CD8-positive, alpha-beta memory T cell (primary cell): Measurements from ENCODE around the gene FAM24B. TPM values are rescaled to one million over a fixed set of nuclear protein-coding genes. Genes with fewer than 3 reads are reported as not detected.
"Not testable (repeated sequence)": the region's sequence is repeated elsewhere in the genome, so short reads cannot be mapped to it uniquely, and the experiment has no call there.

Experiments
- CTCF ChIA-PET: fragments of 350-600 bp; sonication (Branson Sonifier 250); formaldehyde crosslinking; loops from one replicate; lab custom pipeline; 2021; ENCODE audit warnings: antibody characterized with exemption; lab: Charles Lee
- POLR2A ChIA-PET: fragments of 350-600 bp; sonication (Branson Sonifier 250); formaldehyde crosslinking; loops from one replicate; lab custom pipeline; 2021; ENCODE audit warnings: antibody characterized with exemption; lab: Charles Lee
- DNase-seq, 5 donors: peaks; one replicate each; pipeline versions ENCODE4 v3.0.0 to v3.0.0-alpha.2; 2020 to 2022; ENCODE audit warnings: mixed read lengths in 1 of 5
- H3K27ac ChIP-seq: one replicate; pipeline ENCODE4 v1.7.0; 2013; ENCODE audit warnings: low read depth, mild to moderate bottlenecking, low read length, moderate library complexity
- H3K27me3 ChIP-seq: 2 replicates; pipeline ENCODE4 v1.7.0; 2013; ENCODE audit warnings: low read length, mild to moderate bottlenecking; ENCODE audit not compliant: insufficient read depth, poor library complexity, severe bottlenecking
- H3K36me3 ChIP-seq: 2 replicates; pipeline ENCODE4 v1.7.0; 2013; ENCODE audit warnings: mild to moderate bottlenecking, low read length, moderate library complexity; ENCODE audit not compliant: insufficient read depth
- H3K4me1 ChIP-seq: 2 replicates; pipeline ENCODE4 v1.7.0; 2013; ENCODE audit warnings: mild to moderate bottlenecking, low read length, moderate library complexity; ENCODE audit not compliant: insufficient read depth
- H3K4me3 ChIP-seq: 2 replicates; pipeline ENCODE4 v1.7.0; 2013; ENCODE audit warnings: mild to moderate bottlenecking, low read length
- H3K9me3 ChIP-seq: 2 replicates; pipeline ENCODE4 v1.7.0; 2013; ENCODE audit warnings: mild to moderate bottlenecking, low read length
- H3K27ac Mint-ChIP-seq, 8 donors: one replicate each; pipeline ENCODE4 v1.8.0; 2020 to 2021; ENCODE audit warnings: mixed read lengths in 8 of 8, mild to moderate bottlenecking in 6 of 8, inconsistent platforms in 3 of 8, moderate library complexity in 3 of 8
- H3K27me3 Mint-ChIP-seq, 2 donors: one replicate each; pipeline ENCODE4 v1.8.0; 2020 to 2021; ENCODE audit warnings: mixed read lengths in 2 of 2, mild to moderate bottlenecking in 1 of 2, moderate library complexity in 1 of 2
- H3K36me3 Mint-ChIP-seq, 3 donors: one replicate each; pipeline ENCODE4 v1.8.0; 2020 to 2021; ENCODE audit warnings: mixed read lengths in 3 of 3, inconsistent platforms in 1 of 3, mild to moderate bottlenecking in 1 of 3
- H3K4me1 Mint-ChIP-seq, 3 donors: one replicate each; pipeline ENCODE4 v1.8.0; 2020 to 2021; ENCODE audit warnings: mixed read lengths in 3 of 3, inconsistent platforms in 1 of 3, mild to moderate bottlenecking in 1 of 3
- H3K4me3 Mint-ChIP-seq, 7 donors: one replicate each; pipeline ENCODE4 v1.8.0; 2020 to 2021; ENCODE audit warnings: mixed read lengths in 7 of 7, mild to moderate bottlenecking in 6 of 7, moderate library complexity in 4 of 7, inconsistent platforms in 2 of 7
- H3K9me3 Mint-ChIP-seq, 5 donors: one replicate each; pipeline ENCODE4 v1.8.0; 2020 to 2022; ENCODE audit warnings: mixed read lengths in 5 of 5, mild to moderate bottlenecking in 3 of 5, moderate library complexity in 2 of 5, inconsistent platforms in 1 of 5
- polyA plus RNA-seq: library from polyadenylated mRNA; unstranded; fragments of 300-500 nt; fragmentation: Illumina TruSeq; gene quantifications from one replicate; pipeline ENCODE4 v1.2.3, GENCODE V29; 2021
- total RNA-seq, 2 experiments: library from RNA; stranded (reverse); gene quantifications; one replicate each; pipeline ENCODE4 v1.2.3, GENCODE V29; 2021

FAM24B gene
- total and polyA plus RNA-seq, 3 experiments from 2014 or later = 8.5 to 11.7 (median 10.1) TPM

- H3K9me3 Mint-ChIP-seq, H3K27me3 ChIP-seq, H3K9me3 ChIP-seq, H3K4me1 ChIP-seq, H3K36me3 ChIP-seq, H3K27ac ChIP-seq, DNase-seq, H3K27me3 Mint-ChIP-seq, POLR2A ChIA-PET, H3K4me3 ChIP-seq: not testable (repeated sequence)
- CTCF ChIA-PET = interaction anchor here (1.4 kb wide), 1 partner anchor 10 kb away, joined by 3 read pairs; no protein-coding TSS in a partner anchor
- H3K4me1 Mint-ChIP-seq = peaks cover 24 to 70% (median 39%) of the 10 kb centered on the region in 3 donors
- peak overlapping the region in 1 of 8 donors; percentile 50 for H3K27ac Mint-ChIP-seq
- H3K36me3 Mint-ChIP-seq = peaks cover under 1 to 11% (median 2%) of the 10 kb centered on the region in 3 donors
- H3K4me3 Mint-ChIP-seq = peak overlapping the region in 1 of 7 donors; percentile 8
Observed at GRCh38 chr10:122866757-122867482, 12.5 kb downstream of the FAM24B start.

- H3K4me1 ChIP-seq = no peaks in the 10 kb centered on the region
- peaks cover 0 to 2% (median 0%) of the 10 kb centered on the region in 5 donors for H3K9me3 Mint-ChIP-seq
- no peaks in the 10 kb centered on the region for H3K27me3 Mint-ChIP-seq
- ChIA-PET POLR2A (no interaction called here), CTCF (no interaction called here)
- H3K27ac ChIP-seq = no peak overlapping the region
- no peaks in the 10 kb centered on the region for H3K9me3 ChIP-seq
- H3K27ac Mint-ChIP-seq = no peak overlapping the region
- peaks cover 0 to 8% (median 2%) of the 10 kb centered on the region in 3 donors for H3K36me3 Mint-ChIP-seq
- DNase-seq = no peak
- no peaks in the 10 kb centered on the region for H3K27me3 ChIP-seq
- H3K4me3 ChIP-seq = no peak overlapping the region
- no peak overlapping the region for H3K4me3 Mint-ChIP-seq
- peaks cover 22 to 68% (median 44%) of the 10 kb centered on the region in 3 donors for H3K4me1 Mint-ChIP-seq
- H3K36me3 ChIP-seq = no peaks in the 10 kb centered on the region
Observed at GRCh38 chr10:122864901-122865300, 14.5 kb downstream of the FAM24B start.

- Mint-ChIP-seq H3K36me3 (peaks cover 0 to 4% (median 4%) of the 10 kb centered on the region in 3 donors), H3K27ac (no peak overlapping the region), H3K4me3 (no peak overlapping the region), H3K27me3 (no peaks in the 10 kb centered on the region), H3K4me1 (peaks cover 17 to 62% (median 37%) of the 10 kb centered on the region in 3 donors), H3K9me3 (peaks cover 0 to 2% (median 0%) of the 10 kb centered on the region in 5 donors)
- no peak for DNase-seq
- Histone ChIP-seq H3K4me1 (no peaks in the 10 kb centered on the region), H3K36me3 (no peaks in the 10 kb centered on the region), H3K9me3 (no peaks in the 10 kb centered on the region), H3K27ac (no peak overlapping the region), H3K27me3 (no peaks in the 10 kb centered on the region), H3K4me3 (no peak overlapping the region)
- ChIA-PET CTCF (no interaction called here), POLR2A (no interaction called here)
Observed at GRCh38 chr10:122864194-122864592, 15.2 kb downstream of the FAM24B start.

DNA sequence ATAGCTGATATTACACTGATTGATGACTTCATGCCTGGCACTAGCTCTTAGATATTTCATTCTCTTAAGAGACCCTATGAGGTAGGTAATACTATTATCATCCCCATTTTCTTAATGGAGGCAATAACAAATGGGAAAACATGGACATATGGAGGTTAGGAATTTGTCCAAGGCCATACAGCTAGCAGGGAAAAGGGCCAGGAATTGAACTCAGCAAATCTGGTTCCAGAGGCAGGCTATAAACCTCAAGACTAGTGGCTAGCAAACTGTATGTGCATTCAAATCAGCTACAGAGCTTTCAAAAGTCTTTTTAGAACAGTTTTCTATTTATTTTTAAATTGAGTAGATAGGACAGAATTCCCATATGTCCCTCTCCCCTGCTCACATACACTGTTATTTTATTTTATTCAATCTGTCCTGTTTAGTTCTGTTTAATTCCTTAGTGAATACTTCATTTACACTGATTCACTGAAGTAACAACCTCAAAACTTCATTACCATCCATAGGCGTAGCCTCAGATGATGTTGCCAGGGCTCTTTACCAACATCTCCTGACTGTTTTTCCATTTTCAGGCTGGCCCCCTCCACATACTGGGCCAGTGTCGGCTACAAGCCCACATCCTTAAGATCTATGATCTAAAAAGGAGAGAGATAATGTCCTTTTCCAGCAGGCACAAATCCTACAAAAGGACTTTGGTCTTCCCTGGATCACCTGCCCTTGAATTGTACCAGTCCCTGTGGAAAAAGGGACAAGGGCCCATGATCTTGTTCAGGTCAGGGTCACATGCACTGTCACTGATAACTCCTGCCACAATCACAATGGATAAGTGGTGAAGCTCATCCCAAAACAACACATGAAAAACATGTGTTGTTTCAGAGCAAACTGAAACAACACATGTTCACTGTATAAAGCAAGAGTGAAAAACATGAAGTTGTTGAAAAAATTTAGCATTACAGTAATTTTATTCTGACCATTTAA is 15.9 kb downstream of the FAM24B start:
- ChIA-PET POLR2A (no interaction called here), CTCF (no interaction called here)
- H3K4me3 Mint-ChIP-seq = no peak overlapping the region
- Histone ChIP-seq H3K36me3 (no peaks in the 10 kb centered on the region), H3K27me3 (no peaks in the 10 kb centered on the region), H3K4me1 (no peaks in the 10 kb centered on the region), H3K9me3 (no peaks in the 10 kb centered on the region), H3K4me3 (no peak overlapping the region), H3K27ac (no peak overlapping the region)
- peaks cover 2 to 10% (median 9%) of the 10 kb centered on the region in 3 donors for H3K36me3 Mint-ChIP-seq
- H3K27me3 Mint-ChIP-seq = no peaks in the 10 kb centered on the region
- peaks cover 15 to 61% (median 36%) of the 10 kb centered on the region in 3 donors for H3K4me1 Mint-ChIP-seq
- H3K9me3 Mint-ChIP-seq = peaks cover 0 to 2% (median 0%) of the 10 kb centered on the region in 5 donors
- no peak for DNase-seq
- H3K27ac Mint-ChIP-seq = no peak overlapping the region

GRCh38 chr10:122861711-122862161 is 17.6 kb downstream of the FAM24B start:
- DNase-seq = no peak
- H3K27ac ChIP-seq = no peak overlapping the region
- H3K36me3 ChIP-seq = no peaks in the 10 kb centered on the region
- POLR2A ChIA-PET = no interaction called here
- H3K9me3 Mint-ChIP-seq = peaks cover 0 to 2% (median 0%) of the 10 kb centered on the region in 5 donors
- H3K27ac Mint-ChIP-seq = peak overlapping the region in 2 of 8 donors; percentile 36 to 66
- no peak overlapping the region for H3K4me3 ChIP-seq
- CTCF ChIA-PET = no interaction called here
- H3K9me3 ChIP-seq = no peaks in the 10 kb centered on the region
- no peaks in the 10 kb centered on the region for H3K27me3 Mint-ChIP-seq
- H3K27me3 ChIP-seq = no peaks in the 10 kb centered on the region
- H3K4me3 Mint-ChIP-seq = no peak overlapping the region
- peaks cover 9 to 50% (median 26%) of the 10 kb centered on the region in 3 donors for H3K4me1 Mint-ChIP-seq
- peaks cover 5 to 21% (median 7%) of the 10 kb centered on the region in 3 donors for H3K36me3 Mint-ChIP-seq
- no peaks in the 10 kb centered on the region for H3K4me1 ChIP-seq

GRCh38 chr10:122859527-122859926 is 19.9 kb downstream of the FAM24B start:
- Histone ChIP-seq H3K9me3 (no peaks in the 10 kb centered on the region), H3K27me3 (no peaks in the 10 kb centered on the region), H3K4me3 (no peak overlapping the region), H3K27ac (no peak overlapping the region), H3K36me3 (peaks cover 2% of the 10 kb centered on the region), H3K4me1 (no peaks in the 10 kb centered on the region)
- H3K27me3 Mint-ChIP-seq = no peaks in the 10 kb centered on the region
- H3K9me3 Mint-ChIP-seq = peaks cover 0 to 2% (median 0%) of the 10 kb centered on the region in 5 donors
- ChIA-PET POLR2A (no interaction called here), CTCF (no interaction called here)
- no peak overlapping the region for H3K4me3 Mint-ChIP-seq
- H3K36me3 Mint-ChIP-seq = peaks cover 8 to 42% (median 16%) of the 10 kb centered on the region in 3 donors
- no peak for DNase-seq
- peaks cover 10 to 52% (median 33%) of the 10 kb centered on the region in 3 donors for H3K4me1 Mint-ChIP-seq
- no peak overlapping the region for H3K27ac Mint-ChIP-seq

DNA sequence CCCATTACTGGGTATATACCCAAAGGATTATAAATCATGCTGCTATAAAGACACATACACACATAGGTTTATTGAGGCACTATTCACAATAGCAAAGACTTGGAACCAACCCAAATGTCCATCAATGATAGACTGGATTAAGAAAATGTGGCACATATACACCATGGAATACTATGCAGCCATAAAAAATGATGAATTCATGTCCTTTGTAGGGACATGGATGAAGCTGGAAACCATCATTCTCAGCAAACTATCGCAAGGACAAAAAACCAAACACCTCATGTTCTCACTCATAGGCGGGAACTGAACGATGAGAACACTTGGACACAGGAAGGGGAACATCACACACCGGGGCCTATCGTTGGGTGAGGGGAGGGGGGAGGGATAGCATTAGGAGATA is 21.3 kb downstream of the FAM24B start:
- CTCF ChIA-PET, H3K9me3 Mint-ChIP-seq, H3K27ac ChIP-seq: not testable (repeated sequence)

More for the DNA sequence above, 21.3 kb downstream of the FAM24B start:
- H3K27me3 Mint-ChIP-seq, H3K4me3 Mint-ChIP-seq, H3K4me3 ChIP-seq, H3K9me3 ChIP-seq, H3K27me3 ChIP-seq, DNase-seq, POLR2A ChIA-PET, H3K4me1 ChIP-seq, H3K27ac Mint-ChIP-seq: not testable (repeated sequence)
- H3K36me3 ChIP-seq = peaks cover 10% of the 10 kb centered on the region
- peaks cover 9 to 57% (median 21%) of the 10 kb centered on the region in 3 donors for H3K36me3 Mint-ChIP-seq
- peaks cover 12 to 43% (median 42%) of the 10 kb centered on the region in 3 donors for H3K4me1 Mint-ChIP-seq
